Raji (cell line): ENCODE data around the gene ANKK1.

ENCODE experiments used
- POLR2A ChIP-seq: IDR thresholded peaks from 2 replicates; pipeline ENCODE4 v1.6.1; 2011; ENCODE audit warnings: low read depth, low read length, control low read depth; ENCODE audit not compliant: insufficient read depth

Gene ANKK1

DNA sequence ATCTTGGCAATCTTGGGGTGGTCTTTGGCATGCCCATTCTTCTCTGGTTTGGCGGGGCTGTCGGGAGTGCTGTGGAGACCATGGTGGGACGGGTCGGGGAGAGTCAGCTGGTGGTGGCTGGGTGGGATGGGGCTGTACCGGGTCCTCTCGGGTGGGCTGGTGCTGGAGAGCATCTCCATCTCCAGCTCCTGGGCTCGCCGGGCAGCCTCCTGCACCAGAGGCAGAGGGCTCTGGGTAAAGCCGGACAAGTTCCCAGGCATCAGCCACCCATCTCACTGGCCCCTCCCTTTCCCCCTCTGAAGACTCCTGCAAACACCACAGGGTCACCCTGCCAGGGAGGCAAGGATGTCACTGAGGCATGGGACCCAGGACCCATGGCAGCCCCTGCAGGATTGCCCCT, 25.1 kb downstream of the ANKK1 start:
- TF ChIP-seq POLR2A = no peak

- no peak for TF ChIP-seq POLR2A
Observed at GRCh38 chr11:113415343-113415742, 27.8 kb downstream of the ANKK1 start.

DNA sequence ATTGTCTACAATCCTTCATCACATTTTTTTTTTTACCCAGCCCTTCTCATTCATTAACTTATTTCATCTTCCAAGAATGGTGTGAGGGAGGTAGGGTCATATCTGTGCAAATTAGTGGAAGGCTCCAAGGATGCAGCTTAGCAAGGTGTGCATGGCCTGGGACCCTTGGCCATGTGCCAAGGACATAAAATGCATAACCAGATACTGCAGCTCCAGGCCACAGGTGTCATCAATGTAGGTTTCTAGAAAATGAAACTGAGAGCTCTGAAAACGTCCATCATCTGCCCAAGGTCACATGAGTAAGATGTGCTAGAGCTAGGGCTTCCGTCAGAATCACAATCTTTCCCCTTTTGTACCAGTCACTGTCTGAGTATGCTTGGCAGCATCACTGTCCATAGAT, 29.8 kb downstream of the ANKK1 start:
- TF ChIP-seq POLR2A = no peak

- no peak for TF ChIP-seq POLR2A
Observed at GRCh38 chr11:113419454-113420003, 31.9 kb downstream of the ANKK1 start.

DNA sequence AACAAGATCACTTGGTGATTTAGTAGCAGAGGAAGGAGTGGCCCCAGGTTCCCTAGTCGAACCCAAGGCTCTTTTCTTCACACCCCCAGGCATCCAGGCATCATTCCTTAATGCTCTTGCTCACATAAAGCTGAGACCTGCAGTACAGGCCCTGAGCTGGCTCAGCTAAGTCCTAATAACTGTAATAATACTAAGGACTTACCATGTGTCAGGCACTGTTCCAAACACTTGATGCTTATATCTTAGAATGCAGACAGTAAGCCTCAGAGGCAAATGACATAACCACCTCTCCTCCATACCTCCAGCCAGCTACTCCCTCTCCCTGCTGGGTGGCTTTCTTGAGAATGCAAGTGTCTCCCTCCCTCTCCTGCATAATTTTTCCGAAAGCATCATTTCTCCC, 33.2 kb downstream of the ANKK1 start:
- TF ChIP-seq POLR2A = no peak

GRCh38 chr11:113426686-113427085, 39.1 kb downstream of the ANKK1 start:
- no peak for TF ChIP-seq POLR2A

DNA sequence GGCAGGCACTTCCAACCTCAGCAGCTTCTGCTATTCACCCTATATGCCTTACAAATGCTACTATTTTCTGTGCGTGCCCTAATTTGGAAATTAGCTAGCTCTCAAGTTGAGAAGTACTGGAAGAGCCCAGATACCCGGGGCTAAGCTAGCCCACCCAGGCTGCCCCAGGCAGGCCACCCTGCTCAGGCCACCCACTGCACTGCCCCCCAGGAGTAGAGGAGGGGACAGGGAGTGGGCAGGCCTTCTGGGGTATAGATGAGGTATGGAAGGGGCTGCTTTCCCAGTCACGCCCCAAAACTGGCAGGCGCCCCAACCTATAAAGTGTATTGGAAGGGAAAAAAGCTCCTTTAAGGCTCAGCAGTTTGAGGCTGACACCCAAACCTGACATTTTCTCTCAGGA, 44.2 kb downstream of the ANKK1 start:
- TF ChIP-seq POLR2A = no peak

DNA sequence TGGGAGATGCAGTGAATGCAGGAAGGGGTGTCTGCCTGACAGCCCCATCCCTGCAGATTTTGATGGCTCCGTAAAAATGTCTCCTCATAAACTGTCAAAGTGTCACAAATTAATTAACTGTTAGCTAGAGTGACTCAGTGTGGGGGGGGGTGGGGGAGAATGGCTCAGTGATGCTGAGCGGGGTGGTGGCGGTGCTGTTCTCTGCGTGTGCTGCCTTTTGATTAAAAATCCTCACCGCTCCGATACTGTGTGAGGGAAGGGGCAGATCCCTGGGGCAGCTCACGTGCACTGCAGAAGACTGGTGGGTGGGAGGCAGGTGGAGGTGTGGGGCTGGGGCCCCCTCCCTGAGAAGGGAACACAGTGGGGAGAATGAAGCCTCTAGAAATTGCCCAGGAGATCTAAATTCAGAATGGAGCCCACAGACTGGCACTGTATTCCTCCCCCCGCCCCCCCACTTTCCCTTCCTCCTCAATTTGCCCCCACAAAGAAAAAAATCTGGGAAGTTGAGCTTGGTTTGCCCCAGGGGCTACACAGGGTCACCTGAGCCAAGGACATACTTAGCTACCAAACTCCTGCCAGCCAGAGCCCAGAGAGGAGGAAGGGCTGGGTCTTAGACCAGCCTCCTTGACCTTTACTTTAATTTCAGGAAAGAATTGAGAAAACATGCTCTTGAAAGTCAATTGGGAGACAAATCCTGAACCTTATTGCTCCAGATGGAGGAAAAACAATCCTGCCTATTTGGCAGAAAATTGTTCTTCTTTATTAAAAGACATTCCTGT, 47.8 kb downstream of the ANKK1 start:
- TF ChIP-seq POLR2A = no peak

- TF ChIP-seq POLR2A = no peak
Observed at GRCh38 chr11:113436672-113437252, 49.2 kb downstream of the ANKK1 start.

DNA sequence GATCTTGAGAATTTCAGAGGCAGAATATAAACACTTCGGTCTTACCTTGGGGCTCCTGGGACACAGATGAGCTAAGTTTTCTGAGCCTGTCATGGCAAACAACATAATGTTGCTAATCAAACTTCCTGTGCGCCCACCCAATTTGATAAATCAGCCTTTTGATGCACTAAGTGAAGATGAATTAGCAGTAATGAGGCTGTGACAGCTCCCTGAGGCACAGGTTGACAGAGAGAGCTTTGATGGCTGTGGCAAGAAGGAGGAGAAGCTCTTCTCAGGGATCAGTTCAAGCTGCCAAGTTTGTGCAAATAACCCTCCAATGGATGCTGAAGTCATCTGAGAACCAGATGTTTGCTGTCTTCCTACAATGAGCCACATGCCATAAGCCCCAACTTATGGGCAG, 53.2 kb downstream of the ANKK1 start:
- no peak for TF ChIP-seq POLR2A

- no peak for TF ChIP-seq POLR2A
Observed at GRCh38 chr11:113444502-113445123, 57.0 kb downstream of the ANKK1 start.

DNA sequence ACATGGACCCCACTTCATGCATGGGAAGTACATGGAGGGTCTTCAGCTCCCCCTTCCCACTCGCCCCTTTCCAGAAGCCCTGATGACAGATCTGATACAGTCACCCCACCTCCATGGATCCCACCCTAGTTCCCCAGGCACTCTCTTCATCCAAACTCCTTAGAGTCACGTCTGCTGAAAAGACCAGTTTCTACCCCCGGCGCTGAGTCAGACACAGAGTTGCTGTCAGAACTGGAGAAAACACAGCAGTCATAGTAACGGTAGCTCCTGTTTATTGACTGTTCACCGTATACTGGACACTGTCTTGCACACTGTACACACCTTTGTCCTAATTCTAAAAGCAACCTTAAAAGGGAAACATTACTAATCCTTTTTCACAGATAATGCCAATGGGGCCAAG, 58.5 kb downstream of the ANKK1 start:
- no peak for TF ChIP-seq POLR2A

DNA sequence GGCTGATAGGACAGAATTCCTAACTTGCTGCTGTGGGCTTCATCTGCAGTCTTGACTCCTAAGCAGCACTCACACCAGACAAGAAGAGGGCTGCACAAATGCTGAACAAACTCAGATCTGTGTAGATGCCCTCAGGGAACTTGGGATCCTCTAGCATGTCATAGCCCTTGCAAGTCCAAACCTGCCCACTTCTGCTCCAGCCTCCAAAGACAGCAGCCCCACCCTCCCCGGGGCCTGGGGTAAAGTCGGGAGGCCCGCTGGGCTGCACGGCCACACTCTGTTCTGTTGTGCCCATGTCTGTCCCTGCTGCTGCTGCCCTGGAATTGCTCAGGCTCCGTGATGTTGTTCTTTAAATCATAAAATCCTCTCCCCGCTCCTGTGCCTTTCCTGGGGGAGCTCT, 59.4 kb downstream of the ANKK1 start:
- no peak for TF ChIP-seq POLR2A

DNA sequence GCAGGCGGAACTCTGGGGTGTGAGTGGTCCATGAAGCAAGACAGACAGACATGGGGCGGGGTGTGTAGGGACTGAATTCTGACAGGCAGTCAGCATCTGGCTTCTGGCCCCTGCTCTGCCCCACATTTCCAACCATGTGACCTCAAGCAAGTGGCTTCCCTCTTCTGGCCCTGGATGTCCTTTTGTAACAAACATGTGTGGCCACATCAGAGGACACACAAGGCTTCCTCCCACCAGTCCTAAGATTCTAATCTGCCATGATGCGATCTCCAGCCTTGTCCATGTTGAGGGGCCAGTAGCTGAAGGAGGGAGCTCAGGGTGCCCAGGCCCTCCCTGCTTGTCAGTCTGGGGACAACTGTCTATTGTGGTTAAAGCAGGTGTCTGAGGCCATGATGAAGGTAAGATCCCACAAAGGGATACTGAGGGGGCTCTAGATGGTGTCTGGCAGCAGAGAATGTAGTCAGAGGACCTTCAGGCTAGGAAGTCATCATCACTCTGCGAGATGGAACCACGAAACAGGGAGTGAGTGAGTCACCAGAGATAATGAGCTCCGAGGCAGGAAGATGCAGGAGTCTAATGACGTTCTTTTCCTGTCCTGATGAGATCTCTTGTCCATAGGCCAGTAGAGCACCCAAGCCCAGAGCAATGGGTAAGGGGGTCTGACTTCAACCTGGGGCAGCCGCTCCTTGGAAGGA, 60.2 kb downstream of the ANKK1 start:
- TF ChIP-seq POLR2A = no peak

DNA sequence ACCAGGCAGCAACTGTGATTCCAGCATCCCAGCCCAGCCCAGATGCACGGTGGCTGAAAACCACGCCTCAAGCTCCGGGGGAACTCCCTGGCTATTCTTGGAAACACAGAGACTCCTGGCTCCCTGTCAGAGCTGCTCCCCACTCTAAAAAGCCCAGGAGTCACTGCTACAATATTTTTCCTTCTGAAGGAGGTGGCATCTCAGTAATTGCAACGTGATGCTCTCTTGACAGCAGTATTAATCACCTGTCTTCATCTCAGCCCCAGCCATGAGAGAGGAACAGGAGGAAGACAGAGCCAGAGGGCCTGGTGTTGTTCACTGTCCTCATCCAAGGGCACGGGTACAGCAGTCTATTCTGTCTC, 60.7 kb downstream of the ANKK1 start:
- TF ChIP-seq POLR2A = no peak

- TF ChIP-seq POLR2A = no peak
Observed at GRCh38 chr11:113449743-113450142, 62.2 kb downstream of the ANKK1 start.
